H9 (cell line): ENCODE measurements around the gene FAM241A. TPM values are rescaled to one million over a fixed set of nuclear protein-coding genes. Genes with fewer than 3 reads are reported as not detected.
A peak's percentile ranks its signal among the peaks of the same experiment; 100 is the strongest.

Experiments
- DNase-seq: peaks from one replicate; pipeline ENCODE4 v3.0.0-alpha.2; 2017
- H2AFZ ChIP-seq: one replicate; pipeline ENCODE4 v1.6.1; 2013; ENCODE audit warnings: mild to moderate bottlenecking, low read length, control low read depth, moderate library complexity
- H2AK5ac ChIP-seq: 2 replicates; pipeline ENCODE4 v1.6.1; 2013; ENCODE audit warnings: low read length, control low read depth, mixed read lengths; ENCODE audit not compliant: insufficient read length
- H2BK120ac ChIP-seq: one replicate; pipeline ENCODE4 v1.6.1; 2013; ENCODE audit warnings: low read depth, mild to moderate bottlenecking, low read length, control low read depth, inconsistent platforms; ENCODE audit not compliant: poor library complexity, severe bottlenecking
- H2BK12ac ChIP-seq: 2 replicates; pipeline ENCODE4 v1.6.1; 2013; ENCODE audit warnings: low read length, control low read depth, mixed read lengths, low read depth; ENCODE audit not compliant: insufficient read length
- H2BK15ac ChIP-seq: 2 replicates; pipeline ENCODE4 v1.6.1; 2013; ENCODE audit warnings: low read depth, low read length, control low read depth
- H2BK20ac ChIP-seq: one replicate; pipeline ENCODE4 v1.6.1; 2013; ENCODE audit warnings: low read depth, mild to moderate bottlenecking, low read length, control low read depth, inconsistent platforms; ENCODE audit not compliant: poor library complexity, severe bottlenecking
- H2BK5ac ChIP-seq: 2 replicates; pipeline ENCODE4 v1.6.1; 2013; ENCODE audit warnings: low read length, control low read depth, mixed read lengths; ENCODE audit not compliant: insufficient read length
- H3K14ac ChIP-seq: 2 replicates; pipeline ENCODE4 v1.6.1; 2013; ENCODE audit warnings: low read length, control low read depth; ENCODE audit not compliant: insufficient read depth
- H3K18ac ChIP-seq: 2 replicates; pipeline ENCODE4 v1.6.1; 2013; ENCODE audit warnings: low read depth, mild to moderate bottlenecking, mixed read lengths, low read length, control low read depth; ENCODE audit not compliant: insufficient read length
- H3K23ac ChIP-seq: 2 replicates; pipeline ENCODE4 v1.6.1; 2013; ENCODE audit warnings: low read length, control low read depth, mixed read lengths, low read depth; ENCODE audit not compliant: insufficient read length
- H3K23me2 ChIP-seq: 2 replicates; pipeline ENCODE4 v1.6.1; 2013; ENCODE audit warnings: low read depth, mild to moderate bottlenecking, mixed read lengths, low read length, control low read depth; ENCODE audit not compliant: insufficient read length, poor library complexity, severe bottlenecking
- H3K27ac ChIP-seq: 2 replicates; pipeline ENCODE4 v1.5.1; 2013; ENCODE audit warnings: low read length, control low read depth, mixed read lengths, low read depth; ENCODE audit not compliant: insufficient read length
- H3K27me3 ChIP-seq: 2 replicates; pipeline ENCODE4 v1.6.1; 2013; ENCODE audit warnings: low read length, control low read depth, inconsistent platforms; ENCODE audit not compliant: insufficient read depth
- H3K4ac ChIP-seq: 2 replicates; pipeline ENCODE4 v1.6.1; 2013; ENCODE audit warnings: low read depth, mild to moderate bottlenecking, control low read depth, inconsistent platforms, low read length, moderate library complexity
- H3K4me1 ChIP-seq: 2 replicates; pipeline ENCODE4 v1.6.1; 2013; ENCODE audit warnings: low read length, control low read depth, inconsistent platforms; ENCODE audit not compliant: insufficient read depth
- H3K4me2 ChIP-seq: 2 replicates; pipeline ENCODE4 v1.6.1; 2013; ENCODE audit warnings: low read length, control low read depth, mixed read lengths; ENCODE audit not compliant: insufficient read length, insufficient read depth
- H3K56ac ChIP-seq: 2 replicates; pipeline ENCODE4 v1.6.1; 2013; ENCODE audit warnings: low read depth, mild to moderate bottlenecking, mixed read lengths, low read length, control low read depth; ENCODE audit not compliant: insufficient read length
- H3K79me1 ChIP-seq: 2 replicates; pipeline ENCODE4 v1.6.1; 2013; ENCODE audit warnings: low read depth, mild to moderate bottlenecking, moderate library complexity, low read length, control low read depth, inconsistent platforms; ENCODE audit not compliant: insufficient read depth, poor library complexity, severe bottlenecking
- H3K79me2 ChIP-seq: 2 replicates; pipeline ENCODE4 v1.6.1; 2013; ENCODE audit warnings: low read length, control low read depth, inconsistent platforms; ENCODE audit not compliant: insufficient read depth
- H3K9ac ChIP-seq: 2 replicates; pipeline ENCODE4 v1.6.1; 2013; ENCODE audit warnings: low read length, control low read depth, mixed read lengths; ENCODE audit not compliant: insufficient read length; ENCODE audit errors: extremely low read depth
- H3K9me3 ChIP-seq: one replicate; pipeline ENCODE4 v1.6.1; 2013; ENCODE audit warnings: low read depth, low read length, inconsistent platforms; ENCODE audit not compliant: control insufficient read depth
- H3T11ph ChIP-seq: one replicate; pipeline ENCODE4 v1.6.1; 2013; ENCODE audit warnings: mild to moderate bottlenecking, low read length, control low read depth, inconsistent platforms
- H4K20me1 ChIP-seq: one replicate; pipeline ENCODE4 v1.6.1; 2013; ENCODE audit not compliant: control insufficient read depth, insufficient read length, insufficient read depth
- H4K5ac ChIP-seq: 2 replicates; pipeline ENCODE4 v1.6.1; 2013; ENCODE audit warnings: low read depth, mild to moderate bottlenecking, mixed read lengths, low read length, control low read depth; ENCODE audit not compliant: insufficient read length
- H4K8ac ChIP-seq: replicated peaks from 2 replicates; pipeline ENCODE4 v1.6.1; 2013; ENCODE audit warnings: low read length, control low read depth, mixed read lengths, low read depth; ENCODE audit not compliant: insufficient read length
- H4K91ac ChIP-seq: 2 replicates; pipeline ENCODE4 v1.6.1; 2013; ENCODE audit warnings: low read depth, mild to moderate bottlenecking, moderate library complexity, mixed read lengths, low read length, control low read depth; ENCODE audit not compliant: insufficient read length
- H3K27ac Mint-ChIP-seq, 3 experiments: 2 replicates in 2 of 3; 3 replicates in 1 of 3; pipeline ENCODE4 v1.8.0; 2020 to 2021; ENCODE audit warnings: mixed read lengths in 3 of 3, mild to moderate bottlenecking in 1 of 3, moderate library complexity in 1 of 3
- H3K27me3 Mint-ChIP-seq: 2 replicates; pipeline ENCODE4 v1.8.0; 2021; ENCODE audit warnings: low read depth, mild to moderate bottlenecking, moderate library complexity, mixed read lengths
- H3K36me3 Mint-ChIP-seq, 3 experiments: 2 replicates in 2 of 3; 3 replicates in 1 of 3; pipeline ENCODE4 v1.8.0; 2020 to 2021; ENCODE audit warnings: low read depth in 3 of 3, mixed read lengths in 3 of 3; ENCODE audit not compliant: insufficient read depth in 1 of 3
- H3K4me1 Mint-ChIP-seq, 2 experiments: 2 replicates each; pipeline ENCODE4 v1.8.0; 2020; ENCODE audit warnings: mixed read lengths in 2 of 2
- H3K4me3 Mint-ChIP-seq, 2 experiments: 2 replicates in 1 of 2; 3 replicates in 1 of 2; pipeline ENCODE4 v1.8.0; 2020 to 2021; ENCODE audit warnings: mild to moderate bottlenecking in 2 of 2, mixed read lengths in 2 of 2, moderate library complexity in 1 of 2
- H3K9me3 Mint-ChIP-seq, 2 experiments: 2 replicates in 1 of 2; 3 replicates in 1 of 2; pipeline ENCODE4 v1.8.0; 2020; ENCODE audit warnings: mild to moderate bottlenecking in 2 of 2, mixed read lengths in 2 of 2, moderate library complexity in 1 of 2
- WGBS: extraction: QIAGEN DNeasy Blood & Tissue Kit; methylation state at CpG from one replicate; pipeline ENCODE4 v1.1.7; 2013; ENCODE audit warnings: missing lambda C conversion rate, low lambda C conversion rate, mixed read lengths; ENCODE audit not compliant: insufficient read length; ENCODE audit errors: extremely low coverage; 5-methylcytosine and 5-hydroxymethylcytosine counted together
- total RNA-seq: library from RNA; stranded (reverse); gene quantifications from 2 replicates; pipeline ENCODE4 v1.2.1, GENCODE V29; 2021
- TF ChIP-seq, protein P1 (sequence below): fragments of 200-600 bp; sonication (generic); conservative IDR thresholded peaks from 3 replicates; pipeline ENCODE4 v1.8.0; 2021; ENCODE audit warnings: antibody characterized with exemption, mild to moderate bottlenecking

FAM241A gene
- total RNA-seq, 1 experiment from 2014 or later: 0.13 TPM

DNA sequence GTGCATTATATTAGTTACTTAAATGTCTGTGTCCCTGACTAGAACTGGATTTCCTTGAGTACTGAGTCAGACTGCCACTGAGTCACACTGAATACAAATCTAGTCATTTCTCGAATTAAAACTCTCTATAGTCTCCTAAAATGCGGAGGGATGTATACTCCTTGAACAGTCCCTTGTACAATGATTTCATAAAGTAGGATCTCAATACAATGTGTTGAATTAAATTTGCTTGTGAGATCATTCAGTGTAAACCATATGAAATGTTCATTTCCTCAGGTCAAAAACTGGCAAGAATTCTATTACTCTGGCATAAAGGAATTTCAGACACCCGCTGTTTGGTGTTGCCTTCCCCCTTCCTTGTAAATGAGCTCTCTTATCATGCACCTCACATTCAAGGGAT, 17.5 kb upstream of the FAM241A start:
- H3K4me2 ChIP-seq: no peak overlapping the region
- no peaks in the 10 kb centered on the region for H3K27me3 ChIP-seq
- no peak overlapping the region for H2BK5ac ChIP-seq
- no peak overlapping the region for H2AFZ ChIP-seq
- no peak overlapping the region for H3K14ac ChIP-seq
- Mint-ChIP-seq H3K36me3 (no peaks in the 10 kb centered on the region), H3K4me1 (peaks cover 34 to 40% of the 10 kb centered on the region in 2 experiments), H3K27me3 (no peaks in the 10 kb centered on the region), H3K27ac (peak overlapping the region in 2 of 3 experiments; percentile 41 to 60; a peak in 3 of 7 replicates), H3K9me3 (no peaks in the 10 kb centered on the region), H3K4me3 (no peak overlapping the region)
- TF ChIP-seq, protein P1, sequence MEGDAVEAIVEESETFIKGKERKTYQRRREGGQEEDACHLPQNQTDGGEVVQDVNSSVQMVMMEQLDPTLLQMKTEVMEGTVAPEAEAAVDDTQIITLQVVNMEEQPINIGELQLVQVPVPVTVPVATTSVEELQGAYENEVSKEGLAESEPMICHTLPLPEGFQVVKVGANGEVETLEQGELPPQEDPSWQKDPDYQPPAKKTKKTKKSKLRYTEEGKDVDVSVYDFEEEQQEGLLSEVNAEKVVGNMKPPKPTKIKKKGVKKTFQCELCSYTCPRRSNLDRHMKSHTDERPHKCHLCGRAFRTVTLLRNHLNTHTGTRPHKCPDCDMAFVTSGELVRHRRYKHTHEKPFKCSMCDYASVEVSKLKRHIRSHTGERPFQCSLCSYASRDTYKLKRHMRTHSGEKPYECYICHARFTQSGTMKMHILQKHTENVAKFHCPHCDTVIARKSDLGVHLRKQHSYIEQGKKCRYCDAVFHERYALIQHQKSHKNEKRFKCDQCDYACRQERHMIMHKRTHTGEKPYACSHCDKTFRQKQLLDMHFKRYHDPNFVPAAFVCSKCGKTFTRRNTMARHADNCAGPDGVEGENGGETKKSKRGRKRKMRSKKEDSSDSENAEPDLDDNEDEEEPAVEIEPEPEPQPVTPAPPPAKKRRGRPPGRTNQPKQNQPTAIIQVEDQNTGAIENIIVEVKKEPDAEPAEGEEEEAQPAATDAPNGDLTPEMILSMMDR: no peak
- no peak overlapping the region for H3T11ph ChIP-seq
- DNase-seq: no peak
- no peak overlapping the region for H2AK5ac ChIP-seq
- no peak overlapping the region for H4K8ac ChIP-seq
- no peaks in the 10 kb centered on the region for H3K79me2 ChIP-seq
- no peak overlapping the region for H3K9ac ChIP-seq
- WGBS: no CpG with 5 or more reads among the region's 3 CpGs
- no peaks in the 10 kb centered on the region for H3K4me1 ChIP-seq
- H4K5ac ChIP-seq: no peak overlapping the region
- H2BK12ac ChIP-seq: no peak overlapping the region
- no peak overlapping the region for H3K18ac ChIP-seq
- H3K23me2 ChIP-seq: no peaks in the 10 kb centered on the region
- H3K4ac ChIP-seq: no peak overlapping the region
- no peak overlapping the region for H2BK120ac ChIP-seq
- H3K23ac ChIP-seq: no peak overlapping the region
- no peak overlapping the region for H3K56ac ChIP-seq
- H3K9me3 ChIP-seq: no peaks in the 10 kb centered on the region
- H3K27ac ChIP-seq: no peak overlapping the region
- H2BK20ac ChIP-seq: no peak overlapping the region
- no peak overlapping the region for H2BK15ac ChIP-seq
- H4K20me1 ChIP-seq: no peaks in the 10 kb centered on the region
- no peaks in the 10 kb centered on the region for H3K79me1 ChIP-seq
- H4K91ac ChIP-seq: no peak overlapping the region
